A673 (cell line): ENCODE measurements around the gene GATAD2A.

ENCODE experiments used
- EZH2 ChIP-seq: fragments of 200-600 bp; sonication (generic); IDR thresholded peaks from 2 replicates; pipeline ENCODE4 v1.6.1; 2017; ENCODE audit warnings: borderline replicate concordance, low read depth, mild to moderate bottlenecking, mixed read lengths, antibody characterized with exemption, low read length; ENCODE audit not compliant: poor library complexity, severe bottlenecking
- TF ChIP-seq, protein P1 (sequence below): fragments of 300-800, 200-600 bp; sonication (generic); conservative IDR thresholded peaks from 2 replicates; pipeline ENCODE4 v1.5.1; 2017; ENCODE audit warnings: low read depth, mild to moderate bottlenecking, antibody characterized with exemption, low read length, moderate library complexity, mixed read lengths

DNA sequence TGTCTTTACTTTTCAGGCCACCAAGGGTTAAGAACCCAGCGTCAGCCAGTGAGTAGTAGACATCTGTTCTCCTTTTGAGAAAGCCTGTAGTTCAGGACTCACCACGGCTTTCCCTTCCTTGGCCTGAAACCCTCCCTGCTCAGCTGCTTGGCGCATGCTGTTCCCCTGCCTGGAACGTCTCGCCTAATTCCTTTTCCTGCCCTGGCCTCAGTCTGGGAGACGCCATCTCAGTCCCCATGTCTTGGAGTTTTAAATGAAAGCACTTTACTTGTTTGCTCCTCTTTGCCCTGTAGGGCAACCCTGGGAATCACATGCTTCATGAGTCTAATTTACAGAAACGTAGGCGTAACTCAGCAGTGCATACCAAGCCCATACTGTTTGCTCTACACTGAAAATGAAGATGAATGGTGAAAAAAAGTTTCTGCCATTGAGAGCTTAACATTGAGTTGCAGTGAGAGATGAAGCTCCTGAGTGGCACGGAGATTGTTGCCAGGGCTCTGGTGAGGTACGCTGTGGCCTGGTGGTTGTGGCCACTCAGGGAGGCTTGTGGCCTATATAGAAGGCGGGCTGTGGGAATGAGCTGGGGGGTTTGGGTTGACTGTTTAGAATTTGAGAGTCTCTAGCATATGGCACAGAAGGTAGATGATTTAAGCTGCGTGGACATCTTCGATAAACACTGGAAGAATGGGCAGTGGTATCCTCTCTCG is 52.8 kb downstream of the GATAD2A start:
- TF ChIP-seq, protein P1, sequence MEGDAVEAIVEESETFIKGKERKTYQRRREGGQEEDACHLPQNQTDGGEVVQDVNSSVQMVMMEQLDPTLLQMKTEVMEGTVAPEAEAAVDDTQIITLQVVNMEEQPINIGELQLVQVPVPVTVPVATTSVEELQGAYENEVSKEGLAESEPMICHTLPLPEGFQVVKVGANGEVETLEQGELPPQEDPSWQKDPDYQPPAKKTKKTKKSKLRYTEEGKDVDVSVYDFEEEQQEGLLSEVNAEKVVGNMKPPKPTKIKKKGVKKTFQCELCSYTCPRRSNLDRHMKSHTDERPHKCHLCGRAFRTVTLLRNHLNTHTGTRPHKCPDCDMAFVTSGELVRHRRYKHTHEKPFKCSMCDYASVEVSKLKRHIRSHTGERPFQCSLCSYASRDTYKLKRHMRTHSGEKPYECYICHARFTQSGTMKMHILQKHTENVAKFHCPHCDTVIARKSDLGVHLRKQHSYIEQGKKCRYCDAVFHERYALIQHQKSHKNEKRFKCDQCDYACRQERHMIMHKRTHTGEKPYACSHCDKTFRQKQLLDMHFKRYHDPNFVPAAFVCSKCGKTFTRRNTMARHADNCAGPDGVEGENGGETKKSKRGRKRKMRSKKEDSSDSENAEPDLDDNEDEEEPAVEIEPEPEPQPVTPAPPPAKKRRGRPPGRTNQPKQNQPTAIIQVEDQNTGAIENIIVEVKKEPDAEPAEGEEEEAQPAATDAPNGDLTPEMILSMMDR, result no peak
- no peak for TF ChIP-seq EZH2
